GM18507 (cell line): Measurements from ENCODE around the gene HCK.
"Not testable (repeated sequence)": the region's sequence is repeated elsewhere in the genome, so short reads cannot be mapped to it uniquely, and the experiment has no call there.

ENCODE experiments used
- DNase-seq: peaks from one replicate; pipeline ENCODE4 v3.0.0; 2011; ENCODE audit warnings: low read depth; ENCODE audit not compliant: insufficient read length; ENCODE audit errors: extremely low spot score
- FAIRE-seq: peaks from 2 replicates; lab custom pipeline; 2011; peaks lifted over from hg19 to GRCh38; lab: Jason Lieb, UNC

Gene HCK

GRCh38 chr20:32087070-32087469 lies 35.0 kb downstream of the HCK start:
- no peak for FAIRE-seq
- DNase-seq, result no peak

GRCh38 chr20:32088759-32089158 lies 36.7 kb downstream of the HCK start:
- FAIRE-seq, result no peak
- no peak for DNase-seq

- DNase-seq (no peak), FAIRE-seq (no peak)
These were observed 37.8 kb downstream of the HCK start for GRCh38 chr20:32089637-32090362.

- peak; percentile 30 for DNase-seq
- peak; percentile 76 for FAIRE-seq
These were observed 39.9 kb downstream of the HCK start for GRCh38 chr20:32091888-32092346.

- DNase-seq (no peak), FAIRE-seq (no peak)
These were observed 46.7 kb downstream of the HCK start for GRCh38 chr20:32098786-32099185.

GRCh38 chr20:32108814-32109391 lies 56.9 kb downstream of the HCK start:
- FAIRE-seq, result no peak
- DNase-seq, result no peak

- peak; percentile 90 for FAIRE-seq
- DNase-seq, result peak; percentile 83
These were observed 57.5 kb downstream of the HCK start, which contains the start of gene TM9SF4 for GRCh38 chr20:32109392-32110172. Gene TM9SF4, plus strand, starts transcription at chr20:32109714. Its CDS starts 27 bp downstream, at chr20:32109741.

- no peak for FAIRE-seq
These were observed 58.2 kb downstream of the HCK start for GRCh38 chr20:32110173-32110704.

GRCh38 chr20:32110727-32111126 lies 58.7 kb downstream of the HCK start:
- no peak for DNase-seq
- FAIRE-seq, result no peak

More at GRCh38 chr20:32110173-32110704, 58.2 kb downstream of the HCK start:
- no peak for DNase-seq

- DNase-seq, result no peak
- no peak for FAIRE-seq
These were observed 59.2 kb downstream of the HCK start for GRCh38 chr20:32111156-32111686.

- FAIRE-seq, result no peak
- DNase-seq, result no peak
These were observed 59.7 kb downstream of the HCK start for GRCh38 chr20:32111753-32112152.

GRCh38 chr20:32112841-32113240 lies 60.8 kb downstream of the HCK start:
- no peak for DNase-seq
- FAIRE-seq, result no peak

GRCh38 chr20:32113591-32114260 lies 61.7 kb downstream of the HCK start:
- no peak for FAIRE-seq

GRCh38 chr20:32114305-32114960 lies 62.4 kb downstream of the HCK start:
- DNase-seq (no peak), FAIRE-seq (no peak)

More at GRCh38 chr20:32113591-32114260, 61.7 kb downstream of the HCK start:
- DNase-seq, result no peak

GRCh38 chr20:32115211-32115767 lies 63.2 kb downstream of the HCK start:
- DNase-seq (no peak), FAIRE-seq (no peak)

GRCh38 chr20:32116079-32116521 lies 64.1 kb downstream of the HCK start:
- FAIRE-seq (no peak), DNase-seq (no peak)

GRCh38 chr20:32116796-32117195 lies 64.8 kb downstream of the HCK start:
- DNase-seq, FAIRE-seq: not testable (repeated sequence)

- not testable (repeated sequence) for DNase-seq, FAIRE-seq
These were observed 66.4 kb downstream of the HCK start for GRCh38 chr20:32118427-32118826.
